Body of pancreas (tissue), 4 donors: ENCODE measurements around the gene HOXC5.
A peak's percentile ranks its signal among the peaks of the same experiment; 100 is the strongest.

ENCODE experiments used
- CTCF ChIP-seq, 7 experiments: fragments of 450-650 bp in 4 of 7; fragments of 200-600 bp in 3 of 7; sonication (generic) in 3 of 7; IDR thresholded peaks; one replicate each; pipeline ENCODE4 v1.5.1; 2016 to 2019; ENCODE audit warnings: antibody characterized with exemption in 7 of 7
- POLR2A ChIP-seq, 3 donors: fragments of 450-650 bp; IDR thresholded peaks; one replicate each; pipeline ENCODE4 v1.6.1; 2016; ENCODE audit warnings: antibody characterized with exemption in 3 of 3, mild to moderate bottlenecking in 2 of 3

- TF ChIP-seq CTCF (IDR thresholded peaks at IDR 0.05): peak in 1 of 7 experiments; percentile 13
- TF ChIP-seq POLR2A (IDR thresholded peaks at IDR 0.05): no peak
Observed at GRCh38 chr12:54017027-54017788, 15.6 kb upstream of the HOXC5 start.
